GM19193 (cell line): ENCODE results near the gene MYBBP1A.

ENCODE experiments used
- POLR2A ChIP-seq: IDR thresholded peaks from 4 replicates; pipeline ENCODE4 v1.6.1; 2011; ENCODE audit not compliant: insufficient read depth, insufficient read length; ENCODE audit errors: extremely low read depth

The MYBBP1A gene

DNA sequence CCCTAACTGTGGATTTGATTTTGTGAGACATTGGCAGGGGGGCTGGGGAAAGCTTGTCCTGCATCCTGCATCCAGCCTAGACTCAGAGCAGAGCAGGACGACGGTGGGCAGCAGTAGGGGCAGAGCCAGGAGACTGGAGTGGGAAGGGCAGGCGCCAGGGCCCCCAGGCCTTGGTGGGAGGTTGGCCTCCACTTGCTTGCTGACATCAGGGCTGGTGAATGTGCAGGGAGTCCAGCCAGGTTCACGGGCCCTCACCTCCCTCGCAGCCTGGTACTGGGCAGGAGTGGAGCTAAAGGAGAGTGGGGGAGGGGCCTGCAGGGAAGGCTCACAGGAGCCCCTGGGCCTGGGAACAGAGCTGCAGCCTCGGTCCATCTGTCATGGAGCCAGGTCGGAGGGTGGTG lies 26.9 kb upstream of the MYBBP1A start:
- TF ChIP-seq POLR2A: no peak

- TF ChIP-seq POLR2A: no peak
These were observed 25.1 kb upstream of the MYBBP1A start for GRCh38 chr17:4580291-4580690.

DNA sequence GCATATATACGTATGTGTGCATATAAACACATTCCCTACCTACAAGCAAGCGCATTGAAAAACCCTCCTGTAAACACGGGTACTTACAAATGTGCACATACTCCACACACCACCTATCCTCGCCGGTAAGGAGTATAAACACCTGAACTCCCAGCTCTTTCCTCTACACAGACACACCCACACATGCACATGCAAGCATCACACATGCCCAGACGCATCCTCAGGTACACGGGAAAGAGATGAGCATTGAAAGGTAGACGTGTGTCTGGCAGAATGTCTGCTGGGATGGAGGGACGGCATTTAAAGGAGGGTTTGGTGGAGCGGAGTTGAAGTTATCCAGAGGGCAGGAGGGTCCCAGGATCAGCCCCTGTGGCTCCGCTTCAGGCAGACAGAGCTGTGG lies 24.5 kb upstream of the MYBBP1A start:
- TF ChIP-seq POLR2A: no peak

- no peak for TF ChIP-seq POLR2A
These were observed 22.3 kb upstream of the MYBBP1A start for GRCh38 chr17:4577386-4577993.

GRCh38 chr17:4576729-4577322 lies 21.6 kb upstream of the MYBBP1A start:
- TF ChIP-seq POLR2A: no peak

DNA sequence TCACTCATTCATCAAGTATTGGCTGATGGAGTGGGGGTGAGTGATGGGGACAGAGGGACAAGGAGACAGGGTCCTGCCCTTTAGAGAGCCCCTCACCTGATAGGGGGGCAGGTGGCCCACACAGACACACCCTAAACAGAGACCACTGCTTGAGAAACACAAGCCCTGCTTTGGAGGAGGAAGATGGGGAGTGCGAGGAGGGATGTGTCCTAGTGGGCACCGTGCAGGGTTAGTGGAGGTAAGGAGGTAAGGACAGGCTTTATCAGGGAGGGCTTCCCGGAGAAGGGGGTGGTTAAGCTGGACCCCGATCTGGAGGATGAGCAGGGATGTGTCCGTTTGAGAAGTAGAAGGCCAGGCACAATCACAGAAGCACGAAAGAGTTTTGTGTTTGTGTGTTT lies 21.0 kb upstream of the MYBBP1A start:
- TF ChIP-seq POLR2A: no peak

GRCh38 chr17:4574448-4575045 lies 19.4 kb upstream of the MYBBP1A start:
- TF ChIP-seq POLR2A: no peak

DNA sequence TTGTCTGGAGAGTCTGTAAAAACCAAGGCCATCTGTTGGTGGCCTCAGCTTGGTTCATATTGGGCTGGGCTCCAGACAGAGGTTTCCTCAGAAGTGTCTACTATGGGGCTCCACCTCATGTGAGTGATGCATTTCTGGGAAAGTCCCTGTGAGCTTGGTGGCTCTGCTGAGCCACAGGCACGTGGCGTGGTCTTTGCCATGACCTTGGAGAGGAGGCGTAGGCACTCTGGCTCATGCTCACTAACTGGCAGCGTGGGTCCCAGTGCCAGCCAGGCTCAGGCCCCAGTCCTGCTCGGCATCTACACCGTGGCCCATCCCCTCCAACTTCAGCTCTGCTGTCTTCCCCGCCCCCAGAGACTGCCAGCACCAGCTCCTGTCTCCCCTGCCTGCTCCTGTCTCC lies 18.5 kb upstream of the MYBBP1A start:
- no peak for TF ChIP-seq POLR2A

- TF ChIP-seq POLR2A: no peak
These were observed 17.9 kb upstream of the MYBBP1A start for GRCh38 chr17:4573115-4573514.

DNA sequence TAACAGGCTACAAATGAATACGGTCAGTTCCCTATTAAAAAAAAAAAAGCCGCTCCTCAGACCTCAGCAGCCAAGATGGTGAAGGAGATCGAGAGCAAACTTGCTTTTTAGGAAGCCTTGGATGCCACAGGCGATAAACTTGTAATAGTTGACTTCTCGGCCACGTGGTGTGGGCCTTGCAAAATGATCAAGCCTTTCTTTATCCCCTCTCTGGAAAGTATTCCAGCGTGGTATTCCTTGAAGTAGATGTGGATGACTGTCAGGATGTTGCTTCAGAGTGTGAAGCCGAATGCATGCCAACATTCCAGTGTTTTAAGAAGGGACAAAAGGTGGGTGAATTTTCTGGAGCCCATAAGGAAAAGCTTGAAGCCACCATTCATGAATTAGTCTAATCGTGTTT lies 16.9 kb upstream of the MYBBP1A start:
- TF ChIP-seq POLR2A: no peak

- no peak for TF ChIP-seq POLR2A
These were observed 14.4 kb upstream of the MYBBP1A start for GRCh38 chr17:4569591-4569990.

DNA sequence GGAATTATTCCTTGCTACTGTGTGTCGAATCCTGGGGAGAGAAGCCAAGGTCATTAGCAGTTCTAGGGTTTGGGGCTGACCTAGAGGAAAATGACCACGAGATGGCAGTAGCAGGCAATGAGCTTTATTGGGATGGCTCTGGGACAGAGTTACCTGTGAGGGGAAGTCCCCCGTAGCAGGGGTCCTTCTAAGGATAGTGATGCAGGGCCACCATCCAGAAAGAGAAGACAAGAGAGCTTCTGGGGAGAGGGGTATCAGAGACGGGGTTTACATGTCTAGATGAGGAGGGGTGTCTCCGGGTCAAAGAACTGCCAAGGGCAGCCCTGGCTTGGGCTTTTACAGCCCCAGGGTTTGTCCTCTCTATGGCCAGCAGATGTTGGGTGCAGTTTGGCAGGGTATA lies 11.6 kb upstream of the MYBBP1A start:
- TF ChIP-seq POLR2A: no peak

DNA sequence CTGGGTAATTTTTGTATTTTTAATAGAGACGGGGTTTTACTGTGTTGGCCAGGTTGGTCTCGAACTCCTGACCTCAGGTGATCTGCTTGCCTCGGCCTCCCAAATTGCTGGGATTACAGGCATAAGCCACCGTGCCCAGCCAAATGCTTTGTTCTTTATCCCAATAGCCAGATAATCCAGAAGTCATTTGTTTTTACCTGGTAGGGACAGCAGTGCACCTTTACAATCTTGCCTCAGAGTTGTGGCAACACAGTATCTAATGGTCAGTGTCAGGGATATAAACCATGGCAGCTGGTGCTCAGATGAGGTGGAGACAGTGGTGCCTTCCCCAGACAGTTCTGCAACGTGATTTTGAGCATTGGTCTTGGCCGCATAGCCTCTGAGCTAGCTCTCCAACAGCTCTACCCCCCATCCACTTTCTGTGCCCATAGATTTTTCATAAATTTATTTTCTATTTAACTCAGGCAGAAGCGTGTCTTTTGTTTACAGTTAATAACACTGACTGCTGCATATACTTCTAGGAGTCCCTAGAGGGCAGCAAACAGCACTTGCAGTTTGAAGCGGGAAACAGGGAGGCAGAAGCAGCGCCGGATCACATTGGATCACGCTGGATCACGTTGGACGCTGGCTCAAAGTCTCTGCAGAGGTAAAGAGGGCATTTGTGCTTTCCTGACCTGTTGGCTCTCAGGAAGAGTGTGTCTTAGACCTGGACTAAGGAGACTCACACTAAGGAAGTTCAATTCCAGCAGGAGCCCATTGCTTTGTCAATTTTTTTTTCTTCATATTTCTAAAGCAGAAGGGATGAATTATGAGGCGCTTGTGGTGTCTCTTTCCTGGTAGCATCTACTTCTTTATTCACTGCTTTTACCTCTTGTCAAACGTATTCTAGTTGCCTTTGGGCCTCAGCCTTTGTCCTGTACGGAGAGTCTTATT lies 10.3 kb upstream of the MYBBP1A start:
- TF ChIP-seq POLR2A: no peak

- TF ChIP-seq POLR2A: no peak
These were observed 7.1 kb upstream of the MYBBP1A start for GRCh38 chr17:4562015-4562969.
